Muscle layer of colon (tissue), 2 donors: Measurements from ENCODE around the gene BACE2.

Experiments used
- H3K27ac ChIP-seq: one replicate; pipeline ENCODE4 v1.7.0; 2013; ENCODE audit warnings: low read depth, mild to moderate bottlenecking, low read length, moderate library complexity
- H3K27me3 ChIP-seq, 2 donors: one replicate each; pipeline ENCODE4 v1.7.0; 2013; ENCODE audit warnings: low read length in 2 of 2, mild to moderate bottlenecking in 2 of 2; ENCODE audit not compliant: insufficient read depth in 2 of 2, control insufficient read depth in 1 of 2
- H3K36me3 ChIP-seq: one replicate; pipeline ENCODE4 v1.7.0; 2013; ENCODE audit warnings: mild to moderate bottlenecking, low read length; ENCODE audit not compliant: insufficient read depth
- H3K4me1 ChIP-seq: one replicate; pipeline ENCODE4 v1.7.0; 2013; ENCODE audit warnings: mild to moderate bottlenecking, low read length; ENCODE audit not compliant: insufficient read depth
- H3K4me3 ChIP-seq, 2 donors: one replicate each; pipeline ENCODE4 v1.7.0; 2013; ENCODE audit warnings: low read length in 2 of 2, low read depth in 1 of 2, mild to moderate bottlenecking in 1 of 2, moderate library complexity in 1 of 2
- H3K9ac ChIP-seq: one replicate; pipeline ENCODE4 v1.7.0; 2013; ENCODE audit warnings: low read length
- H3K9me3 ChIP-seq: one replicate; pipeline ENCODE4 v1.7.0; 2013; ENCODE audit warnings: mild to moderate bottlenecking, low read length
- donor health status: abdominal sarcoma.
- donor health status: Adenocarcinoma of cecum.

Gene BACE2

GRCh38 chr21:41256771-41257702 is 89.1 kb downstream of the BACE2 start:
- Histone ChIP-seq H3K4me3 (no peak overlapping the region), H3K9ac (no peak overlapping the region), H3K27me3 (no peaks in the 10 kb centered on the region), H3K36me3 (peaks cover 35% of the 10 kb centered on the region), H3K27ac (no peak overlapping the region), H3K4me1 (no peaks in the 10 kb centered on the region), H3K9me3 (no peaks in the 10 kb centered on the region)

- Histone ChIP-seq H3K27ac (no peak overlapping the region), H3K9ac (no peak overlapping the region), H3K4me3 (no peak overlapping the region), H3K9me3 (no peaks in the 10 kb centered on the region), H3K36me3 (peaks cover 29% of the 10 kb centered on the region), H3K4me1 (no peaks in the 10 kb centered on the region), H3K27me3 (no peaks in the 10 kb centered on the region)
These were observed 90.7 kb downstream of the BACE2 start for GRCh38 chr21:41258617-41259016.

- Histone ChIP-seq H3K36me3 (peaks cover 17% of the 10 kb centered on the region), H3K9ac (no peak overlapping the region), H3K4me1 (no peaks in the 10 kb centered on the region), H3K4me3 (no peak overlapping the region), H3K27ac (no peak overlapping the region), H3K9me3 (no peaks in the 10 kb centered on the region), H3K27me3 (no peaks in the 10 kb centered on the region)
These were observed 92.5 kb downstream of the BACE2 start for GRCh38 chr21:41260428-41260827.

- Histone ChIP-seq H3K4me1 (no peaks in the 10 kb centered on the region), H3K4me3 (no peak overlapping the region), H3K27ac (no peak overlapping the region), H3K9ac (no peak overlapping the region), H3K27me3 (no peaks in the 10 kb centered on the region), H3K36me3 (no peaks in the 10 kb centered on the region), H3K9me3 (no peaks in the 10 kb centered on the region)
These were observed 99.4 kb downstream of the BACE2 start for GRCh38 chr21:41267346-41267745.

- Histone ChIP-seq H3K9ac (no peak overlapping the region), H3K4me1 (no peaks in the 10 kb centered on the region), H3K9me3 (no peaks in the 10 kb centered on the region), H3K27me3 (no peaks in the 10 kb centered on the region), H3K36me3 (peaks cover 3% of the 10 kb centered on the region), H3K4me3 (no peak overlapping the region), H3K27ac (no peak overlapping the region)
These were observed 101.6 kb downstream of the BACE2 start for GRCh38 chr21:41269535-41269934.

GRCh38 chr21:41277196-41277595 is 109.2 kb downstream of the BACE2 start:
- no peaks in the 10 kb centered on the region for H3K4me1 ChIP-seq
- no peaks in the 10 kb centered on the region for H3K27me3 ChIP-seq
- H3K9ac ChIP-seq, result no peak overlapping the region
- no peak overlapping the region for H3K27ac ChIP-seq
- peaks cover 21% of the 10 kb centered on the region for H3K36me3 ChIP-seq
- H3K4me3 ChIP-seq, result no peak overlapping the region
- H3K9me3 ChIP-seq, result no peaks in the 10 kb centered on the region

- Histone ChIP-seq H3K4me1 (no peaks in the 10 kb centered on the region), H3K36me3 (peaks cover 21% of the 10 kb centered on the region), H3K9ac (no peak overlapping the region), H3K9me3 (no peaks in the 10 kb centered on the region), H3K27ac (no peak overlapping the region), H3K27me3 (no peaks in the 10 kb centered on the region), H3K4me3 (no peak overlapping the region)
These were observed 109.9 kb downstream of the BACE2 start for GRCh38 chr21:41277846-41278245.

GRCh38 chr21:41280115-41280919 is 112.4 kb downstream of the BACE2 start:
- Histone ChIP-seq H3K27me3 (peaks cover 0 to 4% of the 10 kb centered on the region in 2 donors), H3K36me3 (peaks cover 10% of the 10 kb centered on the region), H3K4me1 (peaks cover 4% of the 10 kb centered on the region), H3K9me3 (no peaks in the 10 kb centered on the region), H3K9ac (no peak overlapping the region), H3K4me3 (no peak overlapping the region), H3K27ac (no peak overlapping the region)

- H3K9ac ChIP-seq, result no peak overlapping the region
- H3K4me1 ChIP-seq, result peaks cover 4% of the 10 kb centered on the region
- H3K4me3 ChIP-seq, result no peak overlapping the region
- H3K27me3 ChIP-seq, result peaks cover 0 to 4% of the 10 kb centered on the region in 2 donors
- no peaks in the 10 kb centered on the region for H3K9me3 ChIP-seq
- H3K36me3 ChIP-seq, result no peaks in the 10 kb centered on the region
- H3K27ac ChIP-seq, result no peak overlapping the region
These were observed 114.5 kb downstream of the BACE2 start for GRCh38 chr21:41282412-41282811.

GRCh38 chr21:41283211-41283818 is 115.4 kb downstream of the BACE2 start:
- H3K27ac ChIP-seq, result no peak overlapping the region
- H3K4me1 ChIP-seq, result peaks cover 4% of the 10 kb centered on the region
- no peaks in the 10 kb centered on the region for H3K36me3 ChIP-seq
- no peak overlapping the region for H3K4me3 ChIP-seq
- H3K9ac ChIP-seq, result no peak overlapping the region
- peaks cover 0 to 4% of the 10 kb centered on the region in 2 donors for H3K27me3 ChIP-seq
- H3K9me3 ChIP-seq, result no peaks in the 10 kb centered on the region

GRCh38 chr21:41289431-41289830 is 121.5 kb downstream of the BACE2 start:
- Histone ChIP-seq H3K9me3 (no peaks in the 10 kb centered on the region), H3K36me3 (no peaks in the 10 kb centered on the region), H3K27ac (no peak overlapping the region), H3K4me1 (no peaks in the 10 kb centered on the region), H3K27me3 (peaks cover 9% of the 10 kb centered on the region in 2 donors), H3K9ac (no peak overlapping the region), H3K4me3 (no peak overlapping the region)
